K562 (cell line): ENCODE data around the gene MUC3A. TPM values are rescaled to one million over a fixed set of nuclear protein-coding genes. Genes with fewer than 3 reads are reported as not detected.

ENCODE experiments used
- ATAC-seq: fragments of 200-7000 bp; cut with Tn5 transposase; 3 replicates; pipeline ENCODE4 v1.9.1; 2020; ENCODE audit warnings: moderate library complexity
- BruUV-seq: library from RNA; stranded (reverse); fragments of 400-500 nt; replicated peaks from 2 replicates; lab custom pipeline; 2021; lab: Mats Ljungman, UMichigan
- CTCF ChIA-PET: fragments of 300-600 bp; formaldehyde crosslinking; extraction: SDS; loops from one replicate; lab custom pipeline; 2021; ENCODE audit warnings: low intra/inter-chr PET ratio; lab: Yijun Ruan, JAX
- POLR2A ChIA-PET: fragments of 300-600, 350-650 bp; sonication (Branson Sonifier 250); formaldehyde crosslinking; extraction: SDS; loops from one replicate; lab custom pipeline; 2021; ENCODE audit warnings: antibody characterized with exemption, inconsistent platforms; lab: Yijun Ruan, JAX
- DNase-seq, 4 experiments: peaks; one replicate each; pipeline versions ENCODE4 v3.0.0 to v3.0.0-alpha.2; 2011 to 2018; ENCODE audit warnings: low spot score in 3 of 4, mixed read lengths in 3 of 4; ENCODE audit errors: extremely low read depth in 1 of 4
- FAIRE-seq: peaks from 2 replicates; lab custom pipeline; 2011; peaks lifted over from hg19 to GRCh38; lab: Jason Lieb, UNC
- H2AFZ ChIP-seq: 2 replicates; pipeline ENCODE4 v1.6.0; 2011; ENCODE audit warnings: low read depth, low read length, control low read depth, inconsistent platforms
- H3K27ac ChIP-seq: fragments of 200-600 bp; 3 replicates; pipeline ENCODE4 v1.8.0; 2011; ENCODE audit warnings: low read depth, mild to moderate bottlenecking, control low read depth, inconsistent platforms, low read length, moderate library complexity, mixed read lengths; ENCODE audit errors: extremely low read depth
- H3K27me3 ChIP-seq, 2 experiments: fragments of 300-600 bp in 1 of 2; 2 replicates in 1 of 2; 3 replicates in 1 of 2; pipeline versions ENCODE4 v1.6.0 to v1.8.0; 2011; ENCODE audit warnings: inconsistent platforms in 2 of 2, low read length in 2 of 2, mild to moderate bottlenecking in 1 of 2, mixed read lengths in 1 of 2, moderate library complexity in 1 of 2; ENCODE audit not compliant: control insufficient read depth in 2 of 2, insufficient read depth in 2 of 2
- H3K36me3 ChIP-seq: fragments of 300-600 bp; 3 replicates; pipeline ENCODE4 v1.8.0; 2011; ENCODE audit warnings: mild to moderate bottlenecking, low read length, inconsistent platforms; ENCODE audit not compliant: control insufficient read depth, insufficient read depth
- H3K4me1 ChIP-seq, 2 experiments: fragments of 200-600 bp in 1 of 2; replicated peaks in 1 of 2; 2 replicates in 1 of 2; 3 replicates in 1 of 2; pipeline versions ENCODE4 v1.5.1 to v1.8.0; 2011; ENCODE audit warnings: inconsistent platforms in 2 of 2, low read length in 2 of 2, mild to moderate bottlenecking in 1 of 2, mixed read lengths in 1 of 2, moderate library complexity in 1 of 2; ENCODE audit not compliant: control insufficient read depth in 2 of 2, insufficient read depth in 2 of 2
- H3K4me2 ChIP-seq: 2 replicates; pipeline ENCODE4 v1.6.1; 2011; ENCODE audit warnings: low read length, control low read depth, inconsistent platforms, mixed read lengths; ENCODE audit not compliant: insufficient read depth
- H3K4me3 ChIP-seq: fragments of 200-600 bp; sonication (generic), shearing (Covaris generic); 2 replicates; pipeline ENCODE4 v1.5.1; 2016; ENCODE audit warnings: control low read depth, inconsistent platforms
- H3K79me2 ChIP-seq: fragments of 200-600 bp; 3 replicates; pipeline ENCODE4 v1.8.0; 2011; ENCODE audit warnings: low read length, inconsistent platforms; ENCODE audit not compliant: control insufficient read depth, insufficient read depth
- H3K9ac ChIP-seq, 2 experiments: 2 replicates each; pipeline versions ENCODE4 v1.6.0 to v1.6.1; 2011; ENCODE audit warnings: low read depth in 2 of 2, low read length in 2 of 2, control low read depth in 1 of 2, inconsistent platforms in 1 of 2, mild to moderate bottlenecking in 1 of 2, mixed read lengths in 1 of 2; ENCODE audit not compliant: insufficient read depth in 1 of 2
- H3K9me1 ChIP-seq: one replicate; pipeline ENCODE4 v1.6.0; 2011; ENCODE audit warnings: inconsistent platforms, mild to moderate bottlenecking, low read length, moderate library complexity; ENCODE audit not compliant: control insufficient read depth, insufficient read depth
- H3K9me3 ChIP-seq: replicated peaks from 2 replicates; pipeline ENCODE4 v1.5.1; 2011; ENCODE audit warnings: low read depth, low read length, inconsistent platforms; ENCODE audit not compliant: control insufficient read depth, insufficient read depth
- H4K20me1 ChIP-seq: replicated peaks from 2 replicates; pipeline ENCODE4 v1.6.1; 2011; ENCODE audit warnings: low read length, inconsistent platforms, mixed read lengths; ENCODE audit not compliant: control insufficient read depth, insufficient read depth
- BMI1 ChIP-seq: fragments of 150-350 bp; IDR thresholded peaks from 2 replicates; pipeline ENCODE4 v1.6.1; 2014; ENCODE audit warnings: low read length
- PHB ChIP-seq: fragments of 250-450 bp; sonication (Bioruptor Pico); IDR thresholded peaks from 2 replicates; pipeline ENCODE4 v1.5.0; 2021
- SMAD2 ChIP-seq: fragments of 150-350 bp; IDR thresholded peaks from 2 replicates; pipeline ENCODE4 v1.6.1; 2014; ENCODE audit warnings: low read depth, mild to moderate bottlenecking, low read length
- THRA ChIP-seq: fragments of 450-650 bp; IDR thresholded peaks from 2 replicates; pipeline ENCODE4 v1.6.1; 2017; ENCODE audit warnings: mild to moderate bottlenecking, moderate library complexity
- ZNF41 ChIP-seq: fragments of 250-450 bp; sonication (Bioruptor Pico); conservative IDR thresholded peaks from 2 replicates; pipeline ENCODE4 v1.4.0; 2020; ENCODE audit warnings: mild to moderate bottlenecking
- WGBS: fragments of 100-300 bp; shearing (Covaris generic); methylation state at CpG from one replicate; pipeline ENCODE4 v1.1.6; 2016; ENCODE audit warnings: low coverage, mixed read lengths; ENCODE audit not compliant: insufficient coverage; ENCODE audit errors: missing lambda C conversion rate; 5-methylcytosine and 5-hydroxymethylcytosine counted together
- in situ Hi-C: fragments of 300-500 bp; cut with MboI; formaldehyde crosslinking; loops from 4 replicates; pipeline ENCODE4 v1.15.0; 2018; ENCODE audit warnings: inconsistent platforms, mixed read lengths
- intact Hi-C: fragments of 100-400 bp; cut with micrococcal nuclease; formaldehyde crosslinking; loops from 2 replicates; pipeline ENCODE4 v1.14.2; 2022
- polyA plus RNA-seq, 8 experiments: library from polyadenylated mRNA; depleted of rRNA in 4 of 8; stranded (reverse) in 5 of 8; unstranded in 3 of 8; fragments of >200 nt; fragmentation: Nextera tagmentation in 2 of 8; fragmentation: Illumina TruSeq in 1 of 8; extraction: Ambion mirVana in 2 of 8; extraction: Trizol in 1 of 8; gene quantifications; 2 replicates each; pipeline versions ENCODE4 v1.2.1 to v1.2.3, GENCODE V29; 2011 to 2014; ENCODE audit warnings: inconsistent platforms in 1 of 8, missing spikeins in 1 of 8
- total RNA-seq, 7 experiments: library from RNA; depleted of rRNA in 6 of 7; stranded (reverse); fragments of >200 nt in 6 of 7; fragmentation: Illumina TruSeq in 2 of 7; extraction: Trizol in 2 of 7; gene quantifications; 2 replicates each; pipeline versions ENCODE4 v1.2.1 to v1.2.3, GENCODE V29; 2011 to 2021; ENCODE audit warnings: low replicate concordance in 1 of 7
- TF ChIP-seq, protein P1 (sequence below): fragments of 450-650 bp; IDR thresholded peaks from 2 replicates; pipeline ENCODE4 v1.6.1; 2016; ENCODE audit warnings: low read depth

The MUC3A gene
- total and polyA plus RNA-seq, 9 of the 15 experiments (the other 6 are each of a cell fraction or from before 2014, with no cell fraction given), result 0.06 to 2.2 (median 0.20) TPM; not detected in 1

DNA sequence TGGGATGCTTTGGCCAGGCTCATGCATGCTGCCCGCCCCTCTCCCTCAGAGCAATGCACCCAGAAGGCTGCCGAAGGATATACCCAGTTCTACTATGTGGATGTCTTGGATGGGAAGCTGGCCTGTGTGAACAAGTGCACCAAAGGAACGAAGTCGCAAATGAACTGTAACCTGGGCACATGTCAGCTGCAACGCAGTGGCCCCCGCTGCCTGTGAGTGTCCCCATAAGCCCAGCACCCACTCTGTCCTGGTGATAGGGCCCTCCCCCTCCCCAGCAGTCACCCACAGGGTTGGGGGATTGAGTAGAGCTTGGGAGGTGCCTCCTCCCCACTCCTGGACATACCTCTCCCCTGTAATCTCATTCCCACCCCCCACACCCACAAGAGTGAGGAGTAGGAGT, 63.6 kb downstream of the MUC3A start:
- in situ Hi-C loops (no loop called here), intact Hi-C loops (no loop called here)
- DNase-seq (peak in 1 of 4 experiments; percentile 11), ATAC-seq (no peak), FAIRE-seq (no peak)
- peaks cover 19 to 67% of the 10 kb centered on the region in 2 experiments for H3K27me3 ChIP-seq
- H3K4me1 ChIP-seq, result peaks cover 6 to 14% of the 10 kb centered on the region in 2 experiments; a peak in 4 of 5 replicates
- H3K4me3 ChIP-seq, result no peak overlapping the region
- TF ChIP-seq SMAD2, result no peak
- ChIA-PET POLR2A (no interaction called here), CTCF (no interaction called here)
- no peak overlapping the region for H3K27ac ChIP-seq
- WGBS, result 0% methylated on average over 6 of the region's 6 CpGs
- H3K4me2 ChIP-seq, result no peak overlapping the region
- H3K79me2 ChIP-seq, result no peaks in the 10 kb centered on the region
- peaks cover 4% of the 10 kb centered on the region for H3K9me1 ChIP-seq
- no peaks in the 10 kb centered on the region for H3K9me3 ChIP-seq
- BruUV-seq, result no TSS peak
- H3K9ac ChIP-seq, result no peak overlapping the region
- no peaks in the 10 kb centered on the region for H4K20me1 ChIP-seq
- H3K36me3 ChIP-seq, result no peaks in the 10 kb centered on the region
- H2AFZ ChIP-seq, result no peak overlapping the region

DNA sequence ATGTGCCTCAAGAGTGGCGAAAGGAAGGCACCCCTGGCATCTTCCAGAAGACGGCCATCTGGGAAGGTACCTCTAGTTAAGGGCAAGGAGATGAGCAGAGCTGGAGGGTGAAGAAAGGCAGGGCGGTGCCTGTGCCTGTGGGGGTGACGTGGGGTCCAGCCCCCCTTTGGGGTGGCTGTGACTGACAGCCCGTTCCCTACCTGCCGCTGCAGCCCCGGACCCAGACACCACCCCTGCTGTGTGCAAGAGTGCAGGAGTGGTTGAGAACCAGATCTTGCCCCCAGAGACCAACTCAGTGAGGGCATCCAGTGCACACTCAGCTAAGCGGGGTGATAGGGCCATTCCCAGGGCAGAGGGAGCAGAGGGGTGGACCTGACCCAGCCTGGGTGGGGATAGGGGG, 66.3 kb downstream of the MUC3A start:
- Histone ChIP-seq H3K9ac (no peak overlapping the region), H3K27ac (no peak overlapping the region), H3K4me1 (peaks cover 6 to 19% of the 10 kb centered on the region in 2 experiments; a peak in 4 of 5 replicates), H3K36me3 (no peaks in the 10 kb centered on the region), H3K9me1 (no peaks in the 10 kb centered on the region), H4K20me1 (no peaks in the 10 kb centered on the region), H3K4me2 (no peak overlapping the region), H3K27me3 (peaks cover 6 to 52% of the 10 kb centered on the region in 2 experiments; a peak in 4 of 5 replicates), H3K9me3 (no peaks in the 10 kb centered on the region), H3K4me3 (no peak overlapping the region), H2AFZ (no peak overlapping the region), H3K79me2 (no peaks in the 10 kb centered on the region)
- intact Hi-C loops (no loop called here), in situ Hi-C loops (no loop called here)
- CTCF ChIA-PET, result no interaction called here
- POLR2A ChIA-PET, result interaction anchor here (0.9 kb wide), 1 partner anchor 70 kb away, joined by 3 read pairs; the partner anchor contains the start of gene TRIM56
- ATAC-seq, result no peak
- no peak for FAIRE-seq
- BruUV-seq, result no TSS peak
- peak in 3 of 4 experiments; percentile 8 to 10 (median 9) for DNase-seq
- 5% methylated on average over 8 of the region's 8 CpGs for WGBS
- TF ChIP-seq, protein P1, sequence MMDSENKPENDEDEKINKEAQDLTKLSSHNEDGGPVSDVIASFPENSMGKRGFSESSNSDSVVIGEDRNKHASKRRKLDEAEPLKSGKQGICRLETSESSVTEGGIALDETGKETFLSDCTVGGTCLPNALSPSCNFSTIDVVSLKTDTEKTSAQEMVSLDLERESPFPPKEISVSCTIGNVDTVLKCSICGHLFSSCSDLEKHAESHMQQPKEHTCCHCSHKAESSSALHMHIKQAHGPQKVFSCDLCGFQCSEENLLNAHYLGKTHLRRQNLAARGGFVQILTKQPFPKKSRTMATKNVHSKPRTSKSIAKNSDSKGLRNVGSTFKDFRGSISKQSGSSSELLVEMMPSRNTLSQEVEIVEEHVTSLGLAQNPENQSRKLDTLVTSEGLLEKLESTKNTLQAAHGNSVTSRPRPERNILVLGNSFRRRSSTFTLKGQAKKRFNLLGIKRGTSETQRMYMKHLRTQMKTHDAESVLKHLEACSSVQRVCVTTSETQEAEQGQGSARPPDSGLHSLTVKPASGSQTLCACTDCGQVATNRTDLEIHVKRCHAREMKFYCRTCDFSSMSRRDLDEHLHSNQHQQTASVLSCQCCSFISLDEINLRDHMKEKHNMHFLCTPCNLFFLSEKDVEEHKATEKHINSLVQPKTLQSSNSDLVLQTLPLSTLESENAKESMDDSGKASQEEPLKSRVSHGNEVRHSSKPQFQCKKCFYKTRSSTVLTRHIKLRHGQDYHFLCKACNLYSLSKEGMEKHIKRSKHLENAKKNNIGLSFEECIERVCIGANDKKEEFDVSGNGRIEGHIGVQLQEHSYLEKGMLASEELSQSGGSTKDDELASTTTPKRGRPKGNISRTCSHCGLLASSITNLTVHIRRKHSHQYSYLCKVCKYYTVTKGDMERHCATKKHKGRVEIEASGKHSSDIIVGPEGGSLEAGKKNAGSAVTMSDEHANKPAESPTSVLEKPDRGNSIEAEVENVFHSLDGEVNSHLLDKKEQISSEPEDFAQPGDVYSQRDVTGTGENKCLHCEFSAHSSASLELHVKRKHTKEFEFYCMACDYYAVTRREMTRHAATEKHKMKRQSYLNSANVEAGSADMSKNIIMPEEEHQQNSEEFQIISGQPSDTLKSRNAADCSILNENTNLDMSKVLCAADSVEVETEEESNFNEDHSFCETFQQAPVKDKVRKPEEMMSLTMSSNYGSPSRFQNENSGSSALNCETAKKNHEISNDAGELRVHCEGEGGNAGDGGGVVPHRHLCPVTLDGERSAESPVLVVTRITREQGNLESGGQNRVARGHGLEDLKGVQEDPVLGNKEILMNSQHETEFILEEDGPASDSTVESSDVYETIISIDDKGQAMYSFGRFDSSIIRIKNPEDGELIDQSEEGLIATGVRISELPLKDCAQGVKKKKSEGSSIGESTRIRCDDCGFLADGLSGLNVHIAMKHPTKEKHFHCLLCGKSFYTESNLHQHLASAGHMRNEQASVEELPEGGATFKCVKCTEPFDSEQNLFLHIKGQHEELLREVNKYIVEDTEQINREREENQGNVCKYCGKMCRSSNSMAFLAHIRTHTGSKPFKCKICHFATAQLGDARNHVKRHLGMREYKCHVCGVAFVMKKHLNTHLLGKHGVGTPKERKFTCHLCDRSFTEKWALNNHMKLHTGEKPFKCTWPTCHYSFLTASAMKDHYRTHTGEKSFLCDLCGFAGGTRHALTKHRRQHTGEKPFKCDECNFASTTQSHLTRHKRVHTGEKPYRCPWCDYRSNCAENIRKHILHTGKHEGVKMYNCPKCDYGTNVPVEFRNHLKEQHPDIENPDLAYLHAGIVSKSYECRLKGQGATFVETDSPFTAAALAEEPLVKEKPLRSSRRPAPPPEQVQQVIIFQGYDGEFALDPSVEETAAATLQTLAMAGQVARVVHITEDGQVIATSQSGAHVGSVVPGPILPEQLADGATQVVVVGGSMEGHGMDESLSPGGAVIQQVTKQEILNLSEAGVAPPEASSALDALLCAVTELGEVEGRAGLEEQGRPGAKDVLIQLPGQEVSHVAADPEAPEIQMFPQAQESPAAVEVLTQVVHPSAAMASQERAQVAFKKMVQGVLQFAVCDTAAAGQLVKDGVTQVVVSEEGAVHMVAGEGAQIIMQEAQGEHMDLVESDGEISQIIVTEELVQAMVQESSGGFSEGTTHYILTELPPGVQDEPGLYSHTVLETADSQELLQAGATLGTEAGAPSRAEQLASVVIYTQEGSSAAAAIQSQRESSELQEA, result no peak
- no peak for TF ChIP-seq THRA
- TF ChIP-seq BMI1, result no peak
- no peak for TF ChIP-seq ZNF41 (CRISPR knock-in tag)
- TF ChIP-seq PHB (CRISPR knock-in tag), result no peak
